Trophoblast cell (in vitro differentiated cells and primary cell): ENCODE results near the gene DCUN1D3.

Experiments used
- DNase-seq, 2 donors: peaks; one replicate each; pipeline ENCODE4 v3.0.0-alpha.2; 2016
- H2AFZ ChIP-seq: 2 replicates; pipeline ENCODE4 v1.6.1; 2013; ENCODE audit warnings: low read length, moderate library complexity, mild to moderate bottlenecking; ENCODE audit not compliant: insufficient read depth, poor library complexity
- H2AK5ac ChIP-seq: 2 replicates; pipeline ENCODE4 v1.6.1; 2013; ENCODE audit warnings: mild to moderate bottlenecking, low read length
- H2BK120ac ChIP-seq: 2 replicates; pipeline ENCODE4 v1.6.1; 2013; ENCODE audit warnings: low read length, mild to moderate bottlenecking, moderate library complexity; ENCODE audit not compliant: insufficient read depth, poor library complexity
- H2BK12ac ChIP-seq: 2 replicates; pipeline ENCODE4 v1.6.1; 2013; ENCODE audit warnings: mild to moderate bottlenecking, low read length, moderate library complexity
- H2BK5ac ChIP-seq: 2 replicates; pipeline ENCODE4 v1.6.1; 2013; ENCODE audit warnings: low read length, low read depth, moderate library complexity, mild to moderate bottlenecking; ENCODE audit not compliant: poor library complexity
- H3K14ac ChIP-seq: 2 replicates; pipeline ENCODE4 v1.6.1; 2013; ENCODE audit warnings: mild to moderate bottlenecking, low read length
- H3K18ac ChIP-seq: 2 replicates; pipeline ENCODE4 v1.6.1; 2013; ENCODE audit warnings: mild to moderate bottlenecking, low read length
- H3K23ac ChIP-seq: 2 replicates; pipeline ENCODE4 v1.6.1; 2013; ENCODE audit warnings: low read length
- H3K27ac ChIP-seq: 2 replicates; pipeline ENCODE4 v1.5.1; 2013; ENCODE audit warnings: low read depth, mild to moderate bottlenecking, inconsistent platforms, low read length, moderate library complexity
- H3K27me3 ChIP-seq: 2 replicates; pipeline ENCODE4 v1.6.1; 2013; ENCODE audit warnings: inconsistent platforms, mild to moderate bottlenecking, low read length, moderate library complexity; ENCODE audit not compliant: insufficient read depth
- H3K36me3 ChIP-seq, 2 experiments: 1 replicate in 1 of 2; 2 replicates in 1 of 2; pipeline ENCODE4 v1.6.1; 2013; ENCODE audit warnings: low read length in 2 of 2, mild to moderate bottlenecking in 2 of 2, moderate library complexity in 1 of 2; ENCODE audit not compliant: insufficient read depth in 2 of 2, control insufficient read depth in 1 of 2
- H3K4ac ChIP-seq: 2 replicates; pipeline ENCODE4 v1.6.1; 2013; ENCODE audit warnings: low read depth, mild to moderate bottlenecking, low read length, moderate library complexity
- H3K4me1 ChIP-seq, 2 experiments: 1 replicate in 1 of 2; 2 replicates in 1 of 2; pipeline ENCODE4 v1.6.1; 2013; ENCODE audit warnings: low read length in 2 of 2, mild to moderate bottlenecking in 2 of 2, moderate library complexity in 1 of 2; ENCODE audit not compliant: insufficient read depth in 2 of 2, control insufficient read depth in 1 of 2
- H3K4me2 ChIP-seq: 2 replicates; pipeline ENCODE4 v1.6.1; 2013; ENCODE audit warnings: inconsistent platforms, mild to moderate bottlenecking, low read length, moderate library complexity
- H3K4me3 ChIP-seq: 2 replicates; pipeline ENCODE4 v1.5.1; 2013; ENCODE audit warnings: mild to moderate bottlenecking, low read depth, low read length, inconsistent platforms
- H3K79me1 ChIP-seq: one replicate; pipeline ENCODE4 v1.6.1; 2013; ENCODE audit warnings: low read length
- H3K79me2 ChIP-seq: 2 replicates; pipeline ENCODE4 v1.6.1; 2013; ENCODE audit warnings: low read length, mild to moderate bottlenecking; ENCODE audit not compliant: control insufficient read depth, insufficient read depth, poor library complexity
- H3K9ac ChIP-seq: 2 replicates; pipeline ENCODE4 v1.6.1; 2013; ENCODE audit warnings: mild to moderate bottlenecking, low read length
- H3K9me3 ChIP-seq: 2 replicates; pipeline ENCODE4 v1.6.1; 2013; ENCODE audit warnings: low read depth, mild to moderate bottlenecking, control low read depth, inconsistent platforms, low read length; ENCODE audit not compliant: insufficient read depth
- H4K12ac ChIP-seq: 2 replicates; pipeline ENCODE4 v1.6.1; 2013; ENCODE audit warnings: low read depth, mild to moderate bottlenecking, low read length, moderate library complexity
- H4K8ac ChIP-seq: 2 replicates; pipeline ENCODE4 v1.6.1; 2013; ENCODE audit warnings: low read depth, mild to moderate bottlenecking, low read length, moderate library complexity
- H4K91ac ChIP-seq: one replicate; pipeline ENCODE4 v1.6.1; 2013; ENCODE audit warnings: low read depth, mild to moderate bottlenecking, low read length, moderate library complexity
- WGBS: extraction: QIAGEN DNeasy Blood & Tissue Kit; methylation state at CpG from one replicate; pipeline ENCODE4 v1.1.7; 2013; ENCODE audit warnings: missing lambda C conversion rate; ENCODE audit not compliant: insufficient read length, insufficient coverage; ENCODE audit errors: extremely low coverage; 5-methylcytosine and 5-hydroxymethylcytosine counted together

DCUN1D3 gene

DNA sequence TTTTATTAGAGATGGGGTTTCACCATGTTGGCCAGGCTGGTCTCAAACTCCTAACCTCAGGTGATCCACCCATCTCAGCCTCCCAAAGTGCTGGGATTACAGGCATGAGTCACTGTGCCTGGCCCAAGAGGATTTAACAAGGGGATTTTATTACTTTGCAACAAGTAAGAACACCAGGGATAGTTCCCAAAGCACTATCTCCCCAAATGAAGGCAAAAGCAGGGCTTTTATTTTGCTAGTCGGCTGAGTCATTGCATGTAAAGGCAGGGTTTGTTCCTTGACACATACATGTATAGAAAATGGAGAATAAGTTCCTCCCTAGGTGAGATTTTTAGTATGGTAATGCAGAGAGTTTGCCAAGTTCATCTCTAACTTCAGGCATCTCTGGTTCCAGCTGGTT, 69.8 kb downstream of the DCUN1D3 start:
- no peak overlapping the region for H3K4me3 ChIP-seq
- no peaks in the 10 kb centered on the region for H3K9me3 ChIP-seq
- H3K4me1 ChIP-seq = no peaks in the 10 kb centered on the region
- no peak overlapping the region for H3K18ac ChIP-seq
- no peak overlapping the region for H3K4ac ChIP-seq
- no peaks in the 10 kb centered on the region for H3K79me2 ChIP-seq
- no peak overlapping the region for H2BK12ac ChIP-seq
- no peak overlapping the region for H2AFZ ChIP-seq
- no CpG with 5 or more reads among the region's 1 CpG for WGBS
- no peak overlapping the region for H3K4me2 ChIP-seq
- H4K8ac ChIP-seq = no peak overlapping the region
- no peak overlapping the region for H3K23ac ChIP-seq
- no peak overlapping the region for H2BK120ac ChIP-seq
- H4K12ac ChIP-seq = no peak overlapping the region
- no peak overlapping the region for H3K9ac ChIP-seq
- DNase-seq = no peak
- H4K91ac ChIP-seq = no peak overlapping the region
- H3K36me3 ChIP-seq = no peaks in the 10 kb centered on the region
- no peaks in the 10 kb centered on the region for H3K79me1 ChIP-seq
- H2BK5ac ChIP-seq = no peak overlapping the region
- no peak overlapping the region for H2AK5ac ChIP-seq
- H3K14ac ChIP-seq = no peak overlapping the region
- no peaks in the 10 kb centered on the region for H3K27me3 ChIP-seq
- H3K27ac ChIP-seq = no peak overlapping the region

DNA sequence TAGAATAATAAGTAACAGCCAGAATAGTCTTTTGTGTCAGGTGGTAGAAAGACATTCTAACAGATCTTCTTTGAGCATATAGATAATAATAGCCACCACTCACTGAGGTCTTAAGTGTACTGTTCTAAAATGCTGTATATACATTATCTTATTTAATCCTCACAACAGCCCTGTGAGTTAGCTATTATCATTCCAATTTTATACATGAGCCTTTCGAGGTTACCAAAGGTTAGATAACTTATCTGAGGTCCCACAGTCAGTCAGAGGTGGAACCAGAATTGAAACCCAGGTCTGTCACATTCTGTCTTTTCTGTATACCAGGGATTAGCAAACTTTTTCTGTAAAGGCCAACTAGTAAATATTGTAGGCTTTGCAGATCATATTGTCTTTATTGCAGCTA, 70.6 kb downstream of the DCUN1D3 start:
- Histone ChIP-seq H3K4me2 (no peak overlapping the region), H3K79me1 (no peaks in the 10 kb centered on the region), H3K27ac (no peak overlapping the region), H2BK12ac (no peak overlapping the region), H3K79me2 (no peaks in the 10 kb centered on the region), H3K4me3 (no peak overlapping the region), H3K27me3 (no peaks in the 10 kb centered on the region), H3K36me3 (no peaks in the 10 kb centered on the region), H3K4ac (no peak overlapping the region), H2BK5ac (no peak overlapping the region), H4K91ac (no peak overlapping the region), H4K8ac (no peak overlapping the region), H3K18ac (no peak overlapping the region), H3K14ac (no peak overlapping the region), H3K4me1 (no peaks in the 10 kb centered on the region), H2AK5ac (no peak overlapping the region), H4K12ac (no peak overlapping the region), H3K9ac (no peak overlapping the region), H3K23ac (no peak overlapping the region), H2BK120ac (no peak overlapping the region), H2AFZ (no peak overlapping the region), H3K9me3 (no peaks in the 10 kb centered on the region)
- no peak for DNase-seq
- WGBS = no CpG with 5 or more reads among the region's 1 CpG

DNA sequence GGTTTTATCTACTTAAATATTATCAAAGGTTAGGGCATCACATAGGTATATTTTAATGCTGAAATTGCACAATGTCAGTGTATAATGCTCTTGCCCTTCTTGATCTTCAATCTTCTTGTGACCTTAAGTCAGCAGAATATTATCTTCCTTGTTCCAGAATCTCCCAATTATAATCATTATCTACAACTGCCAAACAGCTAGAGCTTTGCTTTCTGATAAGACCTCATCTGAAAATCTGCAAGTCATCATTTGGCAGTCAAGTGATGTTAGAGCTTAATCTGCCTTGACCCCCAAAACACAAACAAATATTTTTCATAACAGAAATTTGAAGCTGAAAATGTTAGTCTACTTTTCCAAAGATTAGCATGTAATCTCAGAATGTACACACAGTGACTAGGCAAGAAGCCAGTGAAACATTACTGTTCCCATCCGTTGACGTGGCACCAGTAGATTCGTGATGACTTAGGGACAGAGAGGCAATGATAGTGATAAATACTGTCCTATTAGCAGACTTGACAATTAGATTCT, 74.1 kb downstream of the DCUN1D3 start:
- Histone ChIP-seq H4K91ac (no peak overlapping the region), H3K79me2 (no peaks in the 10 kb centered on the region), H2BK5ac (no peak overlapping the region), H2BK120ac (no peak overlapping the region), H3K27me3 (no peaks in the 10 kb centered on the region), H3K27ac (no peak overlapping the region), H3K4me1 (no peaks in the 10 kb centered on the region), H3K4me2 (no peak overlapping the region), H3K36me3 (no peaks in the 10 kb centered on the region), H3K4ac (no peak overlapping the region), H3K23ac (no peak overlapping the region), H4K12ac (no peak overlapping the region), H3K9ac (no peak overlapping the region), H3K9me3 (no peaks in the 10 kb centered on the region), H3K79me1 (no peaks in the 10 kb centered on the region), H3K18ac (no peak overlapping the region), H4K8ac (no peak overlapping the region), H2AFZ (no peak overlapping the region), H2AK5ac (no peak overlapping the region), H3K4me3 (no peak overlapping the region), H2BK12ac (no peak overlapping the region), H3K14ac (no peak overlapping the region)
- DNase-seq = no peak
- WGBS = no CpG with 5 or more reads among the region's 3 CpGs

DNA sequence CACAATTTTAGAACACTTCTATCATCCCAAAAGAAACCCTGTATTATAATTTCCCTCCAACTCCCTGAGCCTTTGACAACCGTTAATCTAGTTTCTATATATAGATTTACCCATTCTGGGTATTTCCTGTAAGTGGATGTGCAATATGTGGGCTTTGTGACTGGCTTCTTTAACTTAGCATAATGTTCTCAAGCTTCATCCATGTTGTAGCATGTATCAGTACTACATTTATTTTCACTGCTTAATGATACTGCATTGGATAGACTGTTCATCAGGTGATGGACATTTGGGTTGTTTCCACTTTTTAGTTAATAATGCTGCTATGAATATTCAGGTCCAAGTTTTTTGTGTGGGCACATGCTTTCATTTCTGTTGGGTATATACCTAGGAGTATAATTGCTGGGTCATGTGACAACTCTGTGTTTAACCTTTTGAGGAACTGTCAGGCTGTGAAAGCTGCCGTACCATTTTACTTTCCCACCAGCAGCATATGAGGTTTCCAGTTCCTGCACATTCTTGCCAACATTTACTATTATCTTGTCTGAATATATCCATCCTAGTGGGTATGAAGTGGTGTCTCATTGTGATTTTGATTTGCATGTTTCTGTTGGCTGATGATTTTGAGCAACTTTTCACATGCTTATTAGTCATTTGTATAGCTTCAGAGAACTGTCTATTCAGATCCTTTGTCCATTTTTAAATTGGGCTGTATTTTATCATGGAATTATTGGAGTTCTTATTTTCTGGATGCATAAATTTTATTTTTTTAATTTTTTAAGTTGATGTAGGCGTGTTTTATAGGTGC, 77.4 kb downstream of the DCUN1D3 start:
- Histone ChIP-seq H3K4ac (no peak overlapping the region), H4K91ac (no peak overlapping the region), H3K27me3 (no peaks in the 10 kb centered on the region), H3K36me3 (no peaks in the 10 kb centered on the region), H3K79me2 (no peaks in the 10 kb centered on the region), H3K27ac (no peak overlapping the region), H4K12ac (no peak overlapping the region), H4K8ac (no peak overlapping the region), H2BK5ac (no peak overlapping the region), H3K23ac (no peak overlapping the region), H3K4me3 (no peak overlapping the region), H2BK12ac (no peak overlapping the region), H2BK120ac (no peak overlapping the region), H3K9ac (no peak overlapping the region), H3K4me1 (no peaks in the 10 kb centered on the region), H2AK5ac (no peak overlapping the region), H3K14ac (no peak overlapping the region), H3K79me1 (no peaks in the 10 kb centered on the region), H3K18ac (no peak overlapping the region), H2AFZ (no peak overlapping the region), H3K9me3 (no peaks in the 10 kb centered on the region), H3K4me2 (no peak overlapping the region)
- no CpG with 5 or more reads among the region's 3 CpGs for WGBS
- DNase-seq = no peak
